H4 (cell line): ENCODE data around the gene GYS2. TPM values are rescaled to one million over a fixed set of nuclear protein-coding genes. Genes with fewer than 3 reads are reported as not detected.
"Not testable (repeated sequence)": the region's sequence is repeated elsewhere in the genome, so short reads cannot be mapped to it uniquely, and the experiment has no call there.

Experiments used
- DNase-seq: peaks from one replicate; pipeline ENCODE4 v3.0.0-alpha.2; 2015; ENCODE audit warnings: low spot score
- total RNA-seq: library from RNA; depleted of rRNA; stranded (reverse); fragments of >200 nt; shearing (Covaris generic); gene quantifications from 2 replicates; pipeline ENCODE4 v1.2.3, GENCODE V29; 2014

The GYS2 gene
- total RNA-seq, 1 experiment from 2014 or later: not detected

GRCh38 chr12:21602774-21603173 is 1.9 kb downstream of the GYS2 start:
- DNase-seq: no peak

- no peak for DNase-seq
Observed at GRCh38 chr12:21600196-21600595, 4.5 kb downstream of the GYS2 start.

- DNase-seq: no peak
Observed at GRCh38 chr12:21599143-21599999, 5.3 kb downstream of the GYS2 start.

GRCh38 chr12:21598651-21599050 is 6.0 kb downstream of the GYS2 start:
- DNase-seq: no peak

- DNase-seq: not testable (repeated sequence)
Observed at GRCh38 chr12:21595356-21595755, 9.3 kb downstream of the GYS2 start.

- no peak for DNase-seq
Observed at GRCh38 chr12:21585485-21585884, 19.2 kb downstream of the GYS2 start.

GRCh38 chr12:21584403-21585182 is 20.1 kb downstream of the GYS2 start:
- DNase-seq: not testable (repeated sequence)

- DNase-seq: peak; percentile 3
Observed at GRCh38 chr12:21583587-21583986, 21.1 kb downstream of the GYS2 start.

- DNase-seq: no peak
Observed at GRCh38 chr12:21580748-21581516, 23.7 kb downstream of the GYS2 start.

GRCh38 chr12:21577516-21577915 is 27.1 kb downstream of the GYS2 start:
- DNase-seq: no peak

- DNase-seq: no peak
Observed at GRCh38 chr12:21576431-21576830, 28.2 kb downstream of the GYS2 start.

GRCh38 chr12:21573733-21574358 is 30.8 kb downstream of the GYS2 start:
- no peak for DNase-seq

GRCh38 chr12:21571046-21571445 is 33.6 kb downstream of the GYS2 start:
- DNase-seq: no peak

GRCh38 chr12:21568115-21568514 is 36.5 kb downstream of the GYS2 start:
- DNase-seq: no peak

- DNase-seq: no peak
Observed at GRCh38 chr12:21566907-21567394, 37.7 kb downstream of the GYS2 start.

GRCh38 chr12:21566223-21566906 is 38.3 kb downstream of the GYS2 start:
- no peak for DNase-seq

- DNase-seq: no peak
Observed at GRCh38 chr12:21562859-21563258, 41.8 kb downstream of the GYS2 start.

GRCh38 chr12:21561158-21561557 is 43.5 kb downstream of the GYS2 start:
- no peak for DNase-seq

- no peak for DNase-seq
Observed at GRCh38 chr12:21559855-21560569, 44.6 kb downstream of the GYS2 start.

- DNase-seq: no peak
Observed at GRCh38 chr12:21558100-21558679, 46.5 kb downstream of the GYS2 start.
